HG03575 (cell line): ENCODE measurements around the gene HSPA1B.
"Not testable (repeated sequence)": the region's sequence is repeated elsewhere in the genome, so short reads cannot be mapped to it uniquely, and the experiment has no call there.

Source experiments
- ATAC-seq: cut with Tn5 transposase; IDR thresholded peaks from one replicate; pipeline ENCODE4 v1.9.1; 2021; ENCODE audit not compliant: unreplicated experiment, insufficient number of reproducible peaks, low FRiP score; ENCODE audit errors: extremely low read depth

The HSPA1B gene

GRCh38 chr6:31827286-31828079, at the start of gene HSPA1B:
Gene HSPA1B, plus strand, starts transcription at chr6:31827738. Its CDS starts 213 bp downstream, at chr6:31827951.
- peak; percentile 52 for ATAC-seq

- ATAC-seq, result no peak
Measured at GRCh38 chr6:31778193-31778592, 49.3 kb upstream of the HSPA1B start.

- ATAC-seq, result no peak
Measured at GRCh38 chr6:31778999-31779885, 48.3 kb upstream of the HSPA1B start.

GRCh38 chr6:31779908-31780307, 47.6 kb upstream of the HSPA1B start:
- ATAC-seq, result no peak

GRCh38 chr6:31780507-31781243, 46.9 kb upstream of the HSPA1B start:
- no peak for ATAC-seq

- ATAC-seq, result no peak
Measured at GRCh38 chr6:31781244-31782125, 46.1 kb upstream of the HSPA1B start.

GRCh38 chr6:31782126-31782855, 45.2 kb upstream of the HSPA1B start:
- no peak for ATAC-seq

- no peak for ATAC-seq
Measured at GRCh38 chr6:31784098-31784925, 43.2 kb upstream of the HSPA1B start.

GRCh38 chr6:31785475-31785874, 42.1 kb upstream of the HSPA1B start:
- ATAC-seq, result no peak

- no peak for ATAC-seq
Measured at GRCh38 chr6:31791324-31792089, 36.0 kb upstream of the HSPA1B start.

GRCh38 chr6:31792090-31792374, 35.5 kb upstream of the HSPA1B start:
- no peak for ATAC-seq

- ATAC-seq, result no peak
Measured at GRCh38 chr6:31792761-31793171, 34.8 kb upstream of the HSPA1B start.

GRCh38 chr6:31793927-31794245, 33.7 kb upstream of the HSPA1B start:
- ATAC-seq, result not testable (repeated sequence)

GRCh38 chr6:31794294-31794865, 33.2 kb upstream of the HSPA1B start:
- no peak for ATAC-seq

GRCh38 chr6:31794866-31795615, 32.5 kb upstream of the HSPA1B start:
- ATAC-seq, result no peak
